Islet of Langerhans (tissue), 1 donor: ENCODE results near the gene VAV2.

ENCODE experiments used
- FAIRE-seq: peaks from one replicate; lab custom pipeline; 2011; peaks lifted over from hg19 to GRCh38; lab: Jason Lieb, UNC

Gene VAV2

DNA sequence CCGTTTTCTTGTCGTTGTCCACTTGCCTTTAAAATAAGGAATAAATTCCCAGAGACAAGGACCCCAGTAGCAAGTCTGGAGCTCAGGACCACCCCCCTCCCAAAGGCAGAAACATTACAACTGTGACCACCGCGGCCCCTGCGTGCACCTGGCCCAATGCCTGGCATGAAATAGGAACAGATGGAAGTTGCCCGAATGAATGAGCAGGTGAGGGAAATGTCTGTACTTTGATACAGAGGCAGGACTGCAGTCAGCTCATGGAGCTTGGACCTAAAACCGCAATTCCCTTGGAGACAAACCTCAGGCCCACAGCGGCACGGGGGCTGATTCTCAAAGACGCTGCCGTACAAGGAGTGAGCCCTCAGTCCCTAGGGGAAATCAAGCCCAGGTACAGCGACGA lies 198.7 kb downstream of the VAV2 start:
- FAIRE-seq = no peak

- no peak for FAIRE-seq
These were observed 199.2 kb downstream of the VAV2 start for GRCh38 chr9:133792721-133793470.

DNA sequence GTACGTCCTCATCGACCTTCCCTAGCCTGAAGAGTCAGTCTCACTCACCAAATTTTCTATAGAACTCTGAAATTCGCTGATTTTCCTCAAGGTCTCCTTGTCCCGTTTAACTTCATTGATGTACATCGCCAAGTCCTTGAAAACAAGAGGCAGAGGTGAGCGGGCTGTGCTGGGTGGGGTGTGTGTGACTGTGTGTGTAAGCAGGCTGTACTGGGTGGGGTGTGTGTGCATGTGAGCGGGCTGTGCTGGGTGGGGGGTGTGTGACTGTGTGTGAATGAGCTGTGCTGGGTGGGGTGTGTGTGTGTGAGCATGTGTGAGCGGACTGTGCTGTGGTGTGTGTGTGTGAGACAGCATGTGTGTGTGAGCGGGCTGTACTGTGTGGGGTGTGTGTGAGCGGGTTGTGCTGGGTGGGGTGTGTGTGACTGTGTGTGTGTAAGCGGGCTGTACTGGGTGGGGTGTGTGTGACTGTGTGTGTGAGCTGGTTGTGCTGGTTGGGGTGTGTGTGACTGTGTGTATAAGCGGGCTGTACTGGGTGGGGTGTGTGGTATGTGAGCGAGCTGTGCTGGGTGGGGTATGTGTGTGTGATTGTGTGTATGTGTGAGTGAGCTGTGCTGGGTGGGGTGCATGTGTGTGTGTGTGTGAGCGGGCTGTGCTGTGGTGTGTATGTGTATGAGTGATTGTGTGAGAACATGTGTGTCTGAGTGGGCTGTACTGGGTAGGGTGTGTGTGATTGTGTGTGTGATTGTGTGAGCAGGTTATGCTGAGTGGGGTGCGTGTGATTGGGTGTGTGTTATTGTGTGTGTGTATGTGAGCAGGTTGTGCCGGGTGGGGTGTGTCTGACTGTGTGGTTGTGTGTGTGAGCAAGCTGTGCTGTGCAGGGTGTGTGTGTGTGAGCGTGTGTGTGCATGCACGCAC lies 200.1 kb downstream of the VAV2 start:
- no peak for FAIRE-seq

- FAIRE-seq = no peak
These were observed 201.1 kb downstream of the VAV2 start for GRCh38 chr9:133791069-133791468.

DNA sequence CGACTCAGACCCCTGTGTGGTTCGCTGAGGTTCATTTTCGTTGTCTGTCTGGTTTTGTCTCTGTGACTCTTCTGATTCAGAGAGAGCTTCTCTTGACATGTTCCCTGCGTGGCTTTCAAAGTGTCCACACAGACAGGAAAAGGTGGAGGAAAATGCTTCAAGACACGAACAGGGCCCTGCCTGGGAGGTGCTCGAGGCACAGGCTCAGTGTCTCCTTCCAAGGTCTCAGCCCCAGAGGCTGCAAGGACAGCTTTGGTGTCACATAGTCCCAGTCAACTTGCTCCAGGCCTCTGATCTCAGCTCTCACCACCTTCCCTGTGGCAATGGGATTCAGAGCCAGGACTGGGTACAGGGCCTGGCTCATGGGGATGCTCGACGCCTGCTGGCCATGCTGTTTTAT lies 202.3 kb downstream of the VAV2 start:
- no peak for FAIRE-seq

DNA sequence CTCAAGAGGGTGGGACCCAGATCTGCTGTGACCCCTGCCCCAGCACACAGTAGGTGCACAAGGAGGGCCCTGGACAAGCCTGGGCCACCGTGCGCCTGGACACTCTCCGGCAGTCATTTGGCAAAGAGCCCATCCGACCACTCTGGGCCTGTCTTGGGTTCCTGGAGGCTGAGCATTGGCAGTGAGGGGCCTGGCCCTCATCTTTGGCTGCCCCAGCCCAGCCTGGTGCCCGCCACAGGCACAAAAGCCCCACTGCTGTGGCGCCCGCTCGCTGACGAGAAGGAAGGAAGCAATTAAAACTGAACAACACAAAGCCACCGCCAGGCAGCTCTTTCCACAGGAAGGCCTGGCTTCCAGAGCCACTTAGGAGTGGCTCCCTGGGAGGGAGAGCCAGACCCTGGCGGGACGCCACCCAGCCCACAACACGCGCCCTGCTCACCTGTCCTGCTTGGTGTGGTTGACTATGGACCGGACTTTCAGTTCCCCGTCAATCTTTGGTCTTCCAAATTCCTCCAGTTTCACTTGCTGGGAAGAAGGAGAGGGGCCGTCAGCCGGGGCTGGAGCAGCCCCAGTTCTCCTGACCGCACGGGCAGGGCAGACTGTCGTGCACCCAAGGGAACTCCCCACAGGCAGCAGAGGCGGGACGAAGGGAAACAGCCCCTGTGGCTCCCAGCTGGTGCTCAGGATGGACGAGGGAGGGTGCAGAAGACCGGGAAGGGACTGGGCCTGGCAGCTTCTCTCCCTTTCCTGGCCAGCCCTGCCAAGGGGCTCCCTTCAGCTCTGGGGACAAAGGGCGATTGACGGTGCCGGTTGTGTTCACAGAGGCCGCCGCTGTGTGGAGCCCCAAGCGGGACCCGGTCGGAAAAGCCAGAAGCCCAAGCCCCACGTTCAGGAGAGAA lies 203.1 kb downstream of the VAV2 start:
- FAIRE-seq = no peak

- FAIRE-seq = no peak
These were observed 203.9 kb downstream of the VAV2 start for GRCh38 chr9:133788045-133788818.

DNA sequence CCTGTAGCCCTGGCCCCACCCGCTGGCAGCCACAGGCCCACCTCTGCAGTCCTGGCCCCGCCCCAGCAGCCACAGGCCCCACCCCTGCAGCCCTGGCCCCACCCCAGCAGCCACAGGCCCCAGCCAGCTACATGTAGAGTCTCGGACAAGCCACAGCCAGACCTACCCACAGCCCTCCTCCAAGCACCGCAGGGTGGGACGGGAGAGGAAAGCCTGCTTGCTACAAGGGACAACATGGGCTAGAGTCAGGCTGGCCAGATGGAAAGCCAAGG lies 204.4 kb downstream of the VAV2 start:
- no peak for FAIRE-seq

GRCh38 chr9:133786907-133787753 lies 205.0 kb downstream of the VAV2 start:
- no peak for FAIRE-seq

GRCh38 chr9:133786371-133786753 lies 205.8 kb downstream of the VAV2 start:
- FAIRE-seq = no peak

DNA sequence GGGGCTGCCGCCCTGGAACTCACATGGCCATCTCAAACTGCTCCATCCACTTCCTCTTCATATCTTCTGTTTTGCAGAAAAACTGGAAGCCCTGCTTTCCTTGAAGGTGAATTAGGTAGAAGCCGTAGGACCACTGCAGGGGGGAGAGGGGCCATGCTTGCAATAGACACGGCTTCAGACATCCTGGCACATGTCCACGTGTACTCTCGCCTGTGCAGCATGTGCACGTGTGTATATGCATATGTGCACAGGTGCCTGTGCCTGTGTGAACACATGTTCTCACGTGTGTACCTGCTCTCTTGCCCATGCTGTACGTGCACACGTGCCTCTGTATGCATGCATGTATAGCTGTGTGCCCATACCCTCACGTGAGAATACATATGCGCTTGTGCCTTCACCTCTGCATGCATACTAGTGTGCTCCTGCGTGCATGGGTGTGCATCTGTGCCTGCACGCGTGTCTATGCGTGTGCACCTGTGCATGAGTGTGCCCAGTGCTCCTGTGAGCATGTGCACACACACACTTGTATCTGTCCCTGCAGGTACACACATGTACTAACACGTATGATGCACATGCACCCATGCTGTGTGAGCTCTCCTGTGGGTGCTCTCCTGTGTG lies 206.3 kb downstream of the VAV2 start:
- no peak for FAIRE-seq

DNA sequence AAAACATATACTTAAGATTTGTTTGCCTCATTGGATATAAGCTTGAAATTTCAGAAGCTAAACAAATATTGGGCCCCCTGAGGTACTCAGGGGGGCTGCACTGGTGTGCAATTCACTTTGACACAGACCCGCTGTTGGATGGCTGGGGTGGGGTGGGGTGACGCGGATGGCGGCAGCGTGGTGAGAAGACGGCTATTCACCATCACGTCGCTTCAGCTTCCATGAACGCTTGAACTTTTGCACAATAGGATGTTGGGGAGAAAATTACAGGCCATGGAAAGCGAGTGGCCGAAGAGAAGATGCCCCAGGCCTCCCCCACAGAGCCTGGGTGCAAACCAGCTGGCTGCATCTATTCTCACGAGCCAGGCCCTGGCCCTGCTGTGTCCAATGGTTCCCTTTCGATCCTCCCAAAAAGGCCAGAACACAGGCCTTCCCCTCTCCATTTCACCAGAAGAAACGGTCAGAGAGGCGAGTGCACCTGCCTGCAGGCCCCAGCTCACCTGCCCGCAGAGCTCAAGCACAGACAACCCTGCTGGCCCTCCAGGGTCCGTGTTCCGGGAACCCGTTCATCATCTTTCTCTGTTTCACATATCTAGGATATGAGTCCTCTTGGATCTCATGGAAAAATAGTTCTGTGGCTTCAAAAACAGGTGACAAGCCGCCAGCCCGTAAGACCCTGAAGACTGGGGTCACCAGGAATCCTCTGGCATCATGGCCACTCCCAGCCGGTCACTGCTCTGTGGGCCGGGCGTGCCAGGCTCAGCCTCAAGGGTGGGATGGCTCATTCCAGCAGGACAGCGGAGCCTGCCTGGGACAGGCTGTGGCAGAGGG lies 207.2 kb downstream of the VAV2 start:
- FAIRE-seq = no peak

DNA sequence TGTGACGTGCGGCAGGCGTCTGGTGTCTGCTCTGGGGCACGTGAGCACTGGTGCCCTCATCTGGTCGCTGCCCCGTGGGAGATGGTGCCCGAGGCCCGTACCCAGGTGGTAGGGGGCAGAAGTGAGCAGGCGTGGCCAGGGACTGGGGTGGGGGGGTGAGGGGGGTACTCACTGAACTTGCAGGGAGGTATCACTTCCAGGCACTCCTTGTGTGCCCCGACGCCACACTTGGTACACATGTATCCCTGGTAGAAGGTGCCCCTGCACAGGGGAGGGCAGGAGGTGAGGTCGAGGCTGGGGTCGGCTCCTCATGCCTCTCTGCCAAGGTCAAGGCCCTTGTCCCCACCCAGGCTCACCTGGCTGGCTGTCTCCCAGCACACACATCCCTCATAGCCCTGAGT lies 208.8 kb downstream of the VAV2 start:
- no peak for FAIRE-seq

GRCh38 chr9:133782157-133783130 lies 209.7 kb downstream of the VAV2 start:
- FAIRE-seq = peak; percentile 69

GRCh38 chr9:133781828-133782135 lies 210.3 kb downstream of the VAV2 start:
- no peak for FAIRE-seq

GRCh38 chr9:133780962-133781827 lies 210.9 kb downstream of the VAV2 start:
- no peak for FAIRE-seq

DNA sequence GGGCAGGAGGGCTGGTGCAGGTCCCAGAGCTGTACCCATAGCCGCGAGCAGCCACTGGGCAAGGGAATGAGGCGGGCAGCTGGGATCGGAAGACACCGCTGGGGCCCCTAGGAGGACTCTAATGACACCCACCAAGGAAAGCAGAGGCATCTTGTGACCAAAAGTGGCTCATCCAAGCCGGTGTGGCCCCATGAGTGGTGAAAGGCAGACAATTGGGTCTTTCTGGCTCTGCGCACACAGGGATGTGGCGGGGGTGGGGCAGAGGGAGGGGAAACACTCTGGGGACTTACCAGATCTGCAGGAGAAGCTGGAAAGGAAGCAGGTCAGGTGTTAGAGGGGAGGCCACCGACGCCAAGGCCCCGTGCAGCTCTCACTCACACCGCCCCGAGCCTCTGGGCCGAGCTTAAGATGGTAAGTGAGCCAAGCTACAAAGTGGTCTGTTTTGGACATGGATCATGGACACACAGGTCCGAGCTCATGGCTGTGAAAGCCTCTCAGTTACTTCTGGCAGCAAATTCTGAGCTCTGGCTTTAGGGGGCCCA lies 211.6 kb downstream of the VAV2 start:
- FAIRE-seq = no peak
